GM12865 (cell line): ENCODE data around the gene CPLANE2.

Source experiments
- DNase-seq: peaks from one replicate; pipeline ENCODE4 v3.0.0; 2010; ENCODE audit warnings: low read depth
- H3K4me3 ChIP-seq: 2 replicates; pipeline ENCODE4 v1.5.1; 2011; ENCODE audit warnings: mild to moderate bottlenecking, low read depth, low read length, control low read depth
- TF ChIP-seq, protein P1 (sequence below): IDR thresholded peaks from 2 replicates; pipeline ENCODE4 v1.5.1; 2011; ENCODE audit warnings: low read length, control low read depth, low read depth, inconsistent platforms; ENCODE audit not compliant: insufficient read depth; ENCODE audit errors: missing control alignments

CPLANE2 gene

DNA sequence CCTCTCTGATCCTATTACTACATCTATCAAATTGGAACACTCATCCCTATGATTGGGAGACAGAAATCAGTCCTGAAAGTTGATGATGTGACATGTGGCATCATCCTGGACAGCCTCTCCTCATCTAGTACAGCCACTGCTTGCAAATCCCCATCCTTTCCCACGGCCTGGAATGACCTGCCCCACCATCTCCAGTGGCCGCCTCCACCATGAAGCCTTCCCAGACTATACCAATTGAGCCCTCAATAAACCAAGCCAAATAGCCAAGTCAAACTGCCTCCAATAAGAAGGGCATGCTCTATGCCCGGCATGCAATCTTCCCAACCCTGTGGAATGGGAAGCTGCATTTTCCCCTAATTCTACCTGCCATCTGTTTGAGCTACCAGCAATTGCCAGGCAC lies 24.0 kb downstream of the CPLANE2 start:
- H3K4me3 ChIP-seq: no peak overlapping the region

GRCh38 chr1:16212251-16212961 lies 24.6 kb downstream of the CPLANE2 start, which contains the start of gene ARHGEF19:
TSS of gene ARHGEF19 (minus strand) at chr1:16212652. CDS start at chr1:16209054, 3,598 bp downstream.
- TF ChIP-seq, protein P1, sequence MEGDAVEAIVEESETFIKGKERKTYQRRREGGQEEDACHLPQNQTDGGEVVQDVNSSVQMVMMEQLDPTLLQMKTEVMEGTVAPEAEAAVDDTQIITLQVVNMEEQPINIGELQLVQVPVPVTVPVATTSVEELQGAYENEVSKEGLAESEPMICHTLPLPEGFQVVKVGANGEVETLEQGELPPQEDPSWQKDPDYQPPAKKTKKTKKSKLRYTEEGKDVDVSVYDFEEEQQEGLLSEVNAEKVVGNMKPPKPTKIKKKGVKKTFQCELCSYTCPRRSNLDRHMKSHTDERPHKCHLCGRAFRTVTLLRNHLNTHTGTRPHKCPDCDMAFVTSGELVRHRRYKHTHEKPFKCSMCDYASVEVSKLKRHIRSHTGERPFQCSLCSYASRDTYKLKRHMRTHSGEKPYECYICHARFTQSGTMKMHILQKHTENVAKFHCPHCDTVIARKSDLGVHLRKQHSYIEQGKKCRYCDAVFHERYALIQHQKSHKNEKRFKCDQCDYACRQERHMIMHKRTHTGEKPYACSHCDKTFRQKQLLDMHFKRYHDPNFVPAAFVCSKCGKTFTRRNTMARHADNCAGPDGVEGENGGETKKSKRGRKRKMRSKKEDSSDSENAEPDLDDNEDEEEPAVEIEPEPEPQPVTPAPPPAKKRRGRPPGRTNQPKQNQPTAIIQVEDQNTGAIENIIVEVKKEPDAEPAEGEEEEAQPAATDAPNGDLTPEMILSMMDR: no peak
- DNase-seq: no peak
- no peak within 1 kb of the TSS for H3K4me3 ChIP-seq

More for the DNA sequence above, 24.0 kb downstream of the CPLANE2 start:
- no peak for DNase-seq
- TF ChIP-seq, protein P1: no peak

DNA sequence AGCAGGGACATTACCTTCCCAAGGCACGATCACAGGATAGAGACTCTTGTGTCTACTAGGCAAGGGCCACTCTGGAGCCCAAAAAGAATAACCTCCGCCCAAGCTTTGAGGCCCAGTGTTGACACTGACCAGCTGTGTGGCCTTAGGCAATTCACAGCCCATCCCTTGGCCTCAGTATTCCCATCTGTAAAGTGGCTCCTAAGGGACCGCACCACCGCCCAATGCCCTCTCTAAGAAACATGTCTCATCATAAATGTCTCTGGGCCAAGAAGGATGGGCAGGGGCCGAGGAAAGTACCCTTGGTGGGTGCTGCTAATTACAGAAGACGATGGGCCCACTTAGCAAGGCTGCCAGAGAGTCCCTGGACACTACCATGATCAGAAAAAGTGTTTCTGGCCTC lies 25.2 kb downstream of the CPLANE2 start:
- TF ChIP-seq, protein P1: no peak
- no peak for DNase-seq
- no peak overlapping the region for H3K4me3 ChIP-seq

GRCh38 chr1:16210581-16210980 lies 26.4 kb downstream of the CPLANE2 start:
- TF ChIP-seq, protein P1: no peak
- H3K4me3 ChIP-seq: no peak overlapping the region
- no peak for DNase-seq

GRCh38 chr1:16209847-16210407 lies 27.1 kb downstream of the CPLANE2 start:
- DNase-seq: no peak
- H3K4me3 ChIP-seq: no peak overlapping the region
- TF ChIP-seq, protein P1: no peak

DNA sequence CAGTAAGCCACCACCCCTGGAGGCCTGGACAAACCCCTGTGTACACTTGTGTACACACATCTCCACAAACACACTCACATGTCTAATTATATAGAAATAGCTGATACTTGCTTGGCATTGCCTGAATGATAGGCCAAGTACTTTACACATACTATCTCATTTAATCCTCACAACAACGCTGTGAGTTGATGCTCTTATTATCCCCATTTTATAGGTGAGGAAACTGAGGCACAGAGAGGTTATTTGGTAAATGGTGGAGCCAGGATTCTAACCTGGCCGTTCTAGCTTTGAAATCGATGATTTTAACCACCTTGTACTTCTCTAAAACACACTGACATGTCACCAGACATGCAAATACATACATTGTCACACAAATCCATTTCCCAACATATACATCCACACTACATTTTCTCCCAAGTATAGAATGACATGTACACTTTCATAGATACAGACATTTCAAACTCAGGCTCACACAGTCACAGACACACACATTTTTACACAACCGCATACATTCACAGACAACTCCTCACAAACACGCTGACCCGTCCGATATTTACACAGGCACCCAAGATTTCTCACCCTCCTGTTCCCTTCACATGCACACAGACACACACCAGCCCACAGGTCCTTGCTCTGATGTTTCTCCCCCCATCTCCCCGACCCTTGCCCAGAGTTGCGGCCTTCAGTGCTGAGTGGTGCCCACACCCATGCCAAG lies 27.7 kb downstream of the CPLANE2 start:
- no peak for DNase-seq
- H3K4me3 ChIP-seq: no peak overlapping the region
- TF ChIP-seq, protein P1: no peak
